Fibroblast of pulmonary artery (primary cell): ENCODE data around the gene NEB.
A peak's percentile ranks its signal among the peaks of the same experiment; 100 is the strongest.

Source experiments
- DNase-seq: peaks from one replicate; pipeline ENCODE4 v3.0.0-alpha.2; 2010; ENCODE audit warnings: low read depth
- H3K4me3 ChIP-seq: replicated peaks from 2 replicates; pipeline ENCODE4 v1.5.1; 2011; ENCODE audit warnings: low read depth, mild to moderate bottlenecking, control low read depth, low read length, moderate library complexity
- CTCF ChIP-seq: IDR thresholded peaks from 2 replicates; pipeline ENCODE4 v1.5.1; 2011; ENCODE audit warnings: mild to moderate bottlenecking, control low read depth, low read length, inconsistent platforms; ENCODE audit errors: missing control alignments

Gene NEB

GRCh38 chr2:151730262-151730975, 3.9 kb downstream of the NEB start:
- peak; percentile 10 for DNase-seq
- no peak overlapping the region for H3K4me3 ChIP-seq
- no peak for TF ChIP-seq CTCF

GRCh38 chr2:151729837-151730236, 4.4 kb downstream of the NEB start:
- DNase-seq = no peak
- no peak for TF ChIP-seq CTCF
- H3K4me3 ChIP-seq = no peak overlapping the region

GRCh38 chr2:151729415-151729811, 4.9 kb downstream of the NEB start:
- H3K4me3 ChIP-seq = no peak overlapping the region
- DNase-seq = no peak
- TF ChIP-seq CTCF = no peak

GRCh38 chr2:151728804-151729414, 5.4 kb downstream of the NEB start:
- no peak for DNase-seq
- no peak overlapping the region for H3K4me3 ChIP-seq
- no peak for TF ChIP-seq CTCF

GRCh38 chr2:151727593-151728552, 6.4 kb downstream of the NEB start:
- TF ChIP-seq CTCF = no peak
- DNase-seq = no peak
- H3K4me3 ChIP-seq = no peak overlapping the region

GRCh38 chr2:151721161-151721560, 13.1 kb downstream of the NEB start:
- no peak for TF ChIP-seq CTCF
- no peak for DNase-seq
- H3K4me3 ChIP-seq = no peak overlapping the region
